ENCODE data around the gene PLK5.

The PLK5 gene

DNA sequence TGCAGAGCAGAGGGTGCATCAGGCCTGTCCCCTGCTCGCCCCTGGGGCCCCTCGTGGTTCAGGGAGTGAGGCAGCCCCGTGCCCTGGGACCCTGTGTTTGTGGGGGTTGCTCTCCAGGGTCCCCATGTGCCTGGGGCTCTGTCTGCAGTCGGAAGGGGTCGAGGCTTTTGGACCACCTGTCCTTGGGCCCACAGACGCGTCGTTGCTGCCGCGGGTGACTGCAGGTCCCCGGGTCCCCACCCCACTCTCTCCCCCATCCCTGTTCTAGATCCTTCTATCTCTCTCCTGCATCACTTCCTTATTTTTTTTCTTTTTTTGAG is 35.6 kb upstream of the PLK5 start:
- H3K4me3 ChIP-seq (ENCODE audit: low read depth, low read length) = no peak overlapping the region
- no peak for DNase-seq (ENCODE audit: low read depth)
- TF ChIP-seq, protein P1, sequence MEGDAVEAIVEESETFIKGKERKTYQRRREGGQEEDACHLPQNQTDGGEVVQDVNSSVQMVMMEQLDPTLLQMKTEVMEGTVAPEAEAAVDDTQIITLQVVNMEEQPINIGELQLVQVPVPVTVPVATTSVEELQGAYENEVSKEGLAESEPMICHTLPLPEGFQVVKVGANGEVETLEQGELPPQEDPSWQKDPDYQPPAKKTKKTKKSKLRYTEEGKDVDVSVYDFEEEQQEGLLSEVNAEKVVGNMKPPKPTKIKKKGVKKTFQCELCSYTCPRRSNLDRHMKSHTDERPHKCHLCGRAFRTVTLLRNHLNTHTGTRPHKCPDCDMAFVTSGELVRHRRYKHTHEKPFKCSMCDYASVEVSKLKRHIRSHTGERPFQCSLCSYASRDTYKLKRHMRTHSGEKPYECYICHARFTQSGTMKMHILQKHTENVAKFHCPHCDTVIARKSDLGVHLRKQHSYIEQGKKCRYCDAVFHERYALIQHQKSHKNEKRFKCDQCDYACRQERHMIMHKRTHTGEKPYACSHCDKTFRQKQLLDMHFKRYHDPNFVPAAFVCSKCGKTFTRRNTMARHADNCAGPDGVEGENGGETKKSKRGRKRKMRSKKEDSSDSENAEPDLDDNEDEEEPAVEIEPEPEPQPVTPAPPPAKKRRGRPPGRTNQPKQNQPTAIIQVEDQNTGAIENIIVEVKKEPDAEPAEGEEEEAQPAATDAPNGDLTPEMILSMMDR (IDR thresholded peaks at IDR 0.05; ENCODE audit: low read depth, low read length, missing control alignments) = no peak

DNA sequence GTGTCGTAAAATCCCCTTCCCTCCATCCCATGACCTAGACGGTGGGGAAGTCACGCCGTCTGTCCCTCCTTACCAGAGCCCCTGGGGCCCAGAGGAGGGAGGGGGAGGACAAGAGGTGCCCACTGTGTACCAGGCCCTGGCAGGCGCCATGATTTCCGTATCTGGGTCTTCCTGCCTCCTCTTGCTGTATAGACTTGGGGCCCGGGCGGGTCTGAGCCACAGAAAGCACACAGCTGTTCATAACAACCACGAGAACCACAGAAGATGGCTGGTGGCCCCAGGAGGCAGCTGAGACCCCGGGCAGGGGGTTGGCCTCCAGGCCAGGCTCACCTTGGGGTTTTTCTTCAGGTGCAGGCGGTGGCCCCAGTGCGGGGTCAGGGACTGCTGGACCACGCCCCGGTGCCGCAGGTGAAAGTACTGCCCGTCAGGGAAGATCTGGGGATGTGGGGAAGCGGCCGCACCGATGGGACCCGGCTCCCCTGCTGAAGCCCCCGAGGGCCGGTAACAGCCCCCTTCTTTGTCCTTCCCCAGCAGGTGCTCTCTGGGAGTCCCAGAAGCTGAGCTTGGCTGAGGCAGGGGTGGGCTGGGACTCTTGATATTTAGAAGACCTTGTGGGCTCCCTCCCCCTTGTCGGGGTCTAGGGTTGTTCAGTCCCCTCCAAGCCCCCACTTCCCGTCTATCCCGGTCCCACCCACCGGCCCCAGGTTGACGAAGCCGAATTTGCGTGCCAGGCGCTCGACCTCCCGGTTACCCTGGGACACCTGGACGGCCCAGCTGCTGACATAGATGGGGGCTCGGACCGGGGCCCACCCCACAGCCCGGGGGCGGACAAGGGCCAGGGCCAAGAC is 34.2 kb upstream of the PLK5 start:
- H3K4me3 ChIP-seq (ENCODE audit: low read depth, low read length) = peak overlapping the region; percentile 60
- TF ChIP-seq, protein P1 (IDR thresholded peaks at IDR 0.05; ENCODE audit: low read depth, low read length, missing control alignments) = no peak
- no peak for DNase-seq (ENCODE audit: low read depth)

DNA sequence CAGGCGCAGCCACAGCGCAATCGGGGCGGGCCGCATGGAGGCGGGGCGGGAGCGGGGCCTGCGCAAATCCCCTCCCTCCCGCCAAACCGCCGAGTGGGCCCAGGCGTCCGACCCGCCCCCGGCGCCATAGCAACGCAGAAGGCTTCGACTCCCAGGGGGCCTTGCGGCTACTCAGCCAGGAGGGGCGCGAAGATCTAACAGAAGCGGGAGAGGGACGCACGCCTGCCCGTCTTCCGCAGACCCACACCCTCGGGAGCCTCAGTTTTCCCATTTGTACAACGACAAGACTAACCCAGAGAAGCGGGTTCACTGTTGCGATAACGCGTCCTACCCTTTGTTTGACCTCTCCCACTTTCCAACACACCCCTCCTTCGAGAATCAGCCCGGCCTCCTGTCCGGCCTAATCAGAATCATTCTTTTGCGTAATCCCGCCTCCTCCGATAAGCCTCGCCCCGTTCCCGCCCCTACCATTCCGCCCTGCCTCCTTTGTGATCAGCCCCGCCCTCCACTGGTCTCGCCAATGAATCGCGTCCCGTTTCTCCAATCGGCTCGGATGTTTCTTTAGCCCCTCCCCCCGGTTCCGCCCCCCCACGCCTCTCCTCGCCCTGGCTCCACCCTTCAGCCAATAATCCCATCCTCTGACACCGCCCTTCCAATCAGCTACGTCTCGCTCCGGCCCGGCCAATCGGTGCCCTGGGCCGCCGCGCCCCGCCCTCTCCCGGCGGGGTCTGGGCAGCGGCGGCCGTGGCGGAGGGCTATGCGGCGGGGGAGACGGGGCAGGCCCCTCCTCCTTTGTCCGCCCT is 33.4 kb upstream of the PLK5 start, which contains the start of gene PCSK4:
TSS of gene PCSK4 (minus strand) at position 40 of the 803 bp plus-strand sequence. CDS start at position 36, 4 bp downstream.
- peak; percentile 89 for DNase-seq (ENCODE audit: low read depth)
- H3K4me3 ChIP-seq (ENCODE audit: low read depth, low read length) = peak within 1 kb of the TSS; percentile 60
- TF ChIP-seq, protein P1 (IDR thresholded peaks at IDR 0.05; ENCODE audit: low read depth, low read length, missing control alignments) = no peak

DNA sequence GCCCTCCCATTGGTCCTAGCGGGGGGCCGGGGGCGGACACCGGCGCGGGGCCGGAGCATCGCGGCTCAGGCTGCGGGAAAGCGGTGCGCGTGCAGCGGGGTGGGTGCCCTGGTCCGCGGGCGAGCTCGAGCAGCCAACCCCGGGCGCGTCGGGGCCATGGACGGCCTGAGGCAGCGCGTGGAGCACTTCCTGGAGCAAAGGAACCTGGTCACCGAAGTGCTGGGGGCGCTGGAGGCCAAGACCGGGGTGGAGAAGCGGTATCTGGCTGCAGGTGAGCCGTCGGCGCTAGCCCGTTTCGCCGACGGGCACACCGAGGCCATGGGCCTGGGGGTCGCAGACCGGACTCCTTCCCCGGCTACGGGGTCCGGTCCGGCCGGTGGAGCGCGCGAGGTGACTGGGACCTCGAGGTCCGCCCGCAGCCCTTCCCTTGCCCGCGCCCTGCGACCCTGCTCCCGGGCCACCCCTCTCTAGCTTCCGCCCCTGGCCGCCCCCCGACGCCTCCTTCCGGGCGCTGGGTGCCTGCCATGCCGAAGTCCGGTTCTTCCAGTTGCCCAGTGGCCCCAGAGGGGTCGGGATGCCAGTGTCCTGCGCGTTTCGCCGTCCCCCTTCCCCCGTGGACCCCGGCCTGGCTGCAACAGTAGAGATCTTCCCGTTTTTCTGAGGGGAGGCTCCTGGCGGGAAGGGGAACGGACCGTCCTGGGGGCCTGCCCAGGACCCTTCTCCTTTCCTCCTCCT is 32.6 kb upstream of the PLK5 start, which contains the start of gene REEP6:
TSS of gene REEP6 (plus strand) at position 68 of the 735 bp plus-strand sequence. CDS start at position 157, 89 bp downstream.
- DNase-seq (ENCODE audit: low read depth) = no peak
- TF ChIP-seq, protein P1 (IDR thresholded peaks at IDR 0.05; ENCODE audit: low read depth, low read length, missing control alignments) = no peak
- H3K4me3 ChIP-seq (ENCODE audit: low read depth, low read length) = peak within 1 kb of the TSS; percentile 60

DNA sequence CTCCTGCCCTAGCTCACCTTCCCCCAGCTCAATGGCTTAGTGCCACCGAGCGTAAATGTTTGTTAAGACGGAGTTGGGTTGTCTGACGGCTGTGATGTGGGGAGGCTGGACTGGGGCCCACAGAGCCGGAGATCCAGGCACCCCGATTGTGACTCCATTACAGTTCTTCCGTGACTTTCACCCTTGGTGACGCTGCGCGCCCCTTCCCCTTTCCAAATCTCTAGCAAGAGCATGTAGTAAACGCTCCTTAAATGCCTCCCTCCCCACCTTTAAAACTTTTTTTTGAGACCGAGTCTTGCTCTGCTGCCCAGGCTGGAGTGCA is 32.1 kb upstream of the PLK5 start:
- no peak for DNase-seq (ENCODE audit: low read depth)
- TF ChIP-seq, protein P1 (IDR thresholded peaks at IDR 0.05; ENCODE audit: low read depth, low read length, missing control alignments) = no peak
- H3K4me3 ChIP-seq (ENCODE audit: low read depth, low read length) = no peak overlapping the region

DNA sequence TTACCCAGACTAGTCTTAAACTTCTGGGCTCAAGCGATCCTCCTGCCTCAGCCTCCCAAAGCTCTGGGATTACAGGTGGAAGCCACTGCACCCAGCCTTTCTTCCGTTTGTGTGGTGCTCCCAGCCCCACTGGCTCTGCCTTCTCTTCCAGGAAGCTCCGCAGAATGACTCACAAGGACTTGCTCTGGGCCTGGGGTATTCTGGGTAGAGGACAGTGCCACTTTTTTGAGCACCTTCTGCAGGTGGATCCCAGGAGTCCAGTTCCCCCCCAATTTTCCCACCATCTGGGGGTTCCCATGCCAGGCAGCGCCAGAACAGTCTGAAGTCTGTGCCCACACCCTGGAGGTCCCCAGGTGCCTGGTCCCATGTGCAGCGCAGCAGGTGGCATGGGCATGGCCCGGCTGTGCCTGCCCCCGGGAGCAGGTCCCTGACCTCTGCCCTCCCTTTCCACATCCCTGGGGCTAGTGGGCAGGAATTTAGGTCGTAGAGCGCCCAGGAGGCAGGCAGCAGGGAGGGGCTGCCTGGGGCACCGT is 31.3 kb upstream of the PLK5 start:
- TF ChIP-seq, protein P1 (IDR thresholded peaks at IDR 0.05; ENCODE audit: low read depth, low read length, missing control alignments) = no peak
- DNase-seq (ENCODE audit: low read depth) = no peak
- H3K4me3 ChIP-seq (ENCODE audit: low read depth, low read length) = no peak overlapping the region

Measured in GM12864 (cell line).